ENCODE results near the gene GRIK3. TPM values are rescaled to one million over a fixed set of nuclear protein-coding genes. Genes with fewer than 3 reads are reported as not detected.

GRIK3 gene
- total and polyA plus RNA-seq, 4 donors = 0.03 to 0.08 (median 0.05) TPM; not detected in 1

DNA sequence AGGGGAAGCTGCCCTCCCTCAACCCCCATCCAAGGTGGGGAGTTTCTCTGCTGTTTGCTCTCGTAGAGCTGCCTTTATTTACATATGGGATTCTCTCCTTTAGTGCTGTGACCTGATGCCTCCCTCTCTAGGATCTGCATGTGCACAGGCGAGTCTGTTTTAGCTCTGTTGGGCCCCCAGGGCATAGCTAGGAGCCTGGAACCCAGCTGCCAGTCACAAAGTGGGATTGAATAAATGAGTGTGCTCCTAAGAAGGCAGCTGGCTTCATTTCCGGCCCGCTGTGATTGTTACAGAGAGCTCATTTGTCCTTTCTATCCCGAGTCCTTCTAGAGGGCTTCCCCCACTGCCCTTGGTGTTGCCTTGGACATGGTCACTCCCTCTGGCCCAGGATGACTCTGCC, 176.6 kb downstream of the GRIK3 start:
- no peaks in the 10 kb centered on the region for H3K36me3 ChIP-seq (ENCODE audit: control insufficient read depth in 4 of 4, insufficient read depth in 3 of 4, low read depth in 1 of 4, low read length in 3 of 4)
- 45% methylated on average over 5 of the region's 5 CpGs for WGBS
- no peak for TF ChIP-seq NR2F2 (IDR thresholded peaks at IDR 0.05)
- TF ChIP-seq RXRA (IDR thresholded peaks at IDR 0.05) = no peak
- TF ChIP-seq FOXA2 (IDR thresholded peaks at IDR 0.05) = no peak
- no peak for TF ChIP-seq GABPA (IDR thresholded peaks at IDR 0.05 in 1 of 2, conservative IDR thresholded peaks at IDR 0.05 in 1 of 2)
- no peak for TF ChIP-seq YY1 (IDR thresholded peaks at IDR 0.05)
- TF ChIP-seq TAF1 (conservative IDR thresholded peaks at IDR 0.05) = no peak
- TF ChIP-seq, protein P1, sequence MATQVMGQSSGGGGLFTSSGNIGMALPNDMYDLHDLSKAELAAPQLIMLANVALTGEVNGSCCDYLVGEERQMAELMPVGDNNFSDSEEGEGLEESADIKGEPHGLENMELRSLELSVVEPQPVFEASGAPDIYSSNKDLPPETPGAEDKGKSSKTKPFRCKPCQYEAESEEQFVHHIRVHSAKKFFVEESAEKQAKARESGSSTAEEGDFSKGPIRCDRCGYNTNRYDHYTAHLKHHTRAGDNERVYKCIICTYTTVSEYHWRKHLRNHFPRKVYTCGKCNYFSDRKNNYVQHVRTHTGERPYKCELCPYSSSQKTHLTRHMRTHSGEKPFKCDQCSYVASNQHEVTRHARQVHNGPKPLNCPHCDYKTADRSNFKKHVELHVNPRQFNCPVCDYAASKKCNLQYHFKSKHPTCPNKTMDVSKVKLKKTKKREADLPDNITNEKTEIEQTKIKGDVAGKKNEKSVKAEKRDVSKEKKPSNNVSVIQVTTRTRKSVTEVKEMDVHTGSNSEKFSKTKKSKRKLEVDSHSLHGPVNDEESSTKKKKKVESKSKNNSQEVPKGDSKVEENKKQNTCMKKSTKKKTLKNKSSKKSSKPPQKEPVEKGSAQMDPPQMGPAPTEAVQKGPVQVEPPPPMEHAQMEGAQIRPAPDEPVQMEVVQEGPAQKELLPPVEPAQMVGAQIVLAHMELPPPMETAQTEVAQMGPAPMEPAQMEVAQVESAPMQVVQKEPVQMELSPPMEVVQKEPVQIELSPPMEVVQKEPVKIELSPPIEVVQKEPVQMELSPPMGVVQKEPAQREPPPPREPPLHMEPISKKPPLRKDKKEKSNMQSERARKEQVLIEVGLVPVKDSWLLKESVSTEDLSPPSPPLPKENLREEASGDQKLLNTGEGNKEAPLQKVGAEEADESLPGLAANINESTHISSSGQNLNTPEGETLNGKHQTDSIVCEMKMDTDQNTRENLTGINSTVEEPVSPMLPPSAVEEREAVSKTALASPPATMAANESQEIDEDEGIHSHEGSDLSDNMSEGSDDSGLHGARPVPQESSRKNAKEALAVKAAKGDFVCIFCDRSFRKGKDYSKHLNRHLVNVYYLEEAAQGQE (IDR thresholded peaks at IDR 0.05) = no peak
- no peak for TF ChIP-seq RAD21 (IDR thresholded peaks at IDR 0.05)
- TF ChIP-seq HNF4A (conservative IDR thresholded peaks at IDR 0.05) = no peak
- TF ChIP-seq, protein P2, sequence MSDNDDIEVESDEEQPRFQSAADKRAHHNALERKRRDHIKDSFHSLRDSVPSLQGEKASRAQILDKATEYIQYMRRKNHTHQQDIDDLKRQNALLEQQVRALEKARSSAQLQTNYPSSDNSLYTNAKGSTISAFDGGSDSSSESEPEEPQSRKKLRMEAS (IDR thresholded peaks at IDR 0.05) = no peak
- TF ChIP-seq, protein P3, sequence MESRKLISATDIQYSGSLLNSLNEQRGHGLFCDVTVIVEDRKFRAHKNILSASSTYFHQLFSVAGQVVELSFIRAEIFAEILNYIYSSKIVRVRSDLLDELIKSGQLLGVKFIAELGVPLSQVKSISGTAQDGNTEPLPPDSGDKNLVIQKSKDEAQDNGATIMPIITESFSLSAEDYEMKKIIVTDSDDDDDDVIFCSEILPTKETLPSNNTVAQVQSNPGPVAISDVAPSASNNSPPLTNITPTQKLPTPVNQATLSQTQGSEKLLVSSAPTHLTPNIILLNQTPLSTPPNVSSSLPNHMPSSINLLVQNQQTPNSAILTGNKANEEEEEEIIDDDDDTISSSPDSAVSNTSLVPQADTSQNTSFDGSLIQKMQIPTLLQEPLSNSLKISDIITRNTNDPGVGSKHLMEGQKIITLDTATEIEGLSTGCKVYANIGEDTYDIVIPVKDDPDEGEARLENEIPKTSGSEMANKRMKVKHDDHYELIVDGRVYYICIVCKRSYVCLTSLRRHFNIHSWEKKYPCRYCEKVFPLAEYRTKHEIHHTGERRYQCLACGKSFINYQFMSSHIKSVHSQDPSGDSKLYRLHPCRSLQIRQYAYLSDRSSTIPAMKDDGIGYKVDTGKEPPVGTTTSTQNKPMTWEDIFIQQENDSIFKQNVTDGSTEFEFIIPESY (IDR thresholded peaks at IDR 0.05) = no peak
- TF ChIP-seq SP1 (IDR thresholded peaks at IDR 0.05) = no peak
- TF ChIP-seq FOXA1 (IDR thresholded peaks at IDR 0.05) = no peak
- TF ChIP-seq EGR1 (IDR thresholded peaks at IDR 0.05; ENCODE audit: low read depth in 2 of 2) = no peak
- TF ChIP-seq, protein P4, sequence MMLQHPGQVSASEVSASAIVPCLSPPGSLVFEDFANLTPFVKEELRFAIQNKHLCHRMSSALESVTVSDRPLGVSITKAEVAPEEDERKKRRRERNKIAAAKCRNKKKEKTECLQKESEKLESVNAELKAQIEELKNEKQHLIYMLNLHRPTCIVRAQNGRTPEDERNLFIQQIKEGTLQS (IDR thresholded peaks at IDR 0.05) = no peak
- no peaks in the 10 kb centered on the region for H3K9me3 ChIP-seq (ENCODE audit: control insufficient read depth in 4 of 4, low read length in 3 of 4)
- H3K27me3 ChIP-seq (ENCODE audit: control insufficient read depth in 4 of 4, insufficient read depth in 4 of 4, low read length in 3 of 4) = peaks cover 0 to 6% (median under 1%) of the 10 kb centered on the region in 4 donors
- no peak for DNase-seq (ENCODE audit: low spot score)
- no peak overlapping the region for H3K9ac ChIP-seq (ENCODE audit: low read depth in 1 of 2, low read length in 2 of 2)
- H3K4me3 ChIP-seq (ENCODE audit: low read depth in 1 of 3, low read length in 3 of 3) = no peak overlapping the region
- no peaks in the 10 kb centered on the region for H3K4me1 ChIP-seq (ENCODE audit: control insufficient read depth in 4 of 4, insufficient read depth in 4 of 4, low read length in 3 of 4)
- H3K27ac ChIP-seq (ENCODE audit: low read depth in 1 of 2, low read length in 2 of 2) = no peak overlapping the region

DNA sequence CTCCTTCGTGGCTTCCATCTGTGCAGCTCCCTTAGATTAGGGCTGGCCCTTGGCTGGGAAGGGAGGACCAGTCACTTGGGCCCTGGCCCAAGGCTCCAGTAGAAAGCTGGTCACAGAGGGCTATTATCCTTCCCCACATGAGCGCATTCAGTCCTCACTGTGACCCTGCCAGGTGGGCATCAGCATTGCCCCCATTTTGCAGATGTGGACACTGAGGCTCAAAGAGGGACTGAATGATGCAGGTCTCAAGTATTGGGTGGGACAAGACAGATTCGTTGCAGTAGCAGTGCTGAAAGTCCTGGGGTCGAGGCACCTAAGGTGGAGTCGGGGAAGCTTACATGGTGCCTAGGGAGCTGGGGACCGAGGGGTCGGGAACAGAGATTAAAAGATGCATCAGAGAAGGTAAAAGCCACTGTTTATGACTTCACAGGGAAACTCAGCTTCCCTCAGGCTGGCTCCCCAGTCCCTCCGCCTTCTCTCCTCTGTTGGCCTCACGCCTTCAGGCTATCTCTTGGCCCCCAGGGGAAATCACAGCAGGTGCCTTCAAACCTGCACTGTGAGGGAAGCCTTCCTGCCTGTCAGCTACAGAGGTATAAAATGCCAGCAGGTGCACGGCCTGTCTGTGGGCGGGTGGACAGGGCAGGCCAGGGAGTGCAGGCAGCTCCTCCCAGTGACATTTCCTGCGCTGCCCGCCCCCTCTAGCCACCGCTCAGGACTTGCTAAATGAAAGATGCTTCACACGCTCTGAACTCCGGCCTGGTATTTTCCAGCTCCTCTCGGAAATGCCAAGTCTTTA, 178.4 kb downstream of the GRIK3 start:
- no peaks in the 10 kb centered on the region for H3K9me3 ChIP-seq (ENCODE audit: control insufficient read depth in 4 of 4, low read length in 3 of 4)
- H3K9ac ChIP-seq (ENCODE audit: low read depth in 1 of 2, low read length in 2 of 2) = no peak overlapping the region
- WGBS = 54% methylated on average over 17 of the region's 17 CpGs
- H3K27me3 ChIP-seq (ENCODE audit: control insufficient read depth in 4 of 4, insufficient read depth in 4 of 4, low read length in 3 of 4) = peaks cover 0 to 7% (median 0%) of the 10 kb centered on the region in 4 donors
- no peak overlapping the region for H3K4me3 ChIP-seq (ENCODE audit: low read depth in 1 of 3, low read length in 3 of 3)
- no peaks in the 10 kb centered on the region for H3K36me3 ChIP-seq (ENCODE audit: control insufficient read depth in 4 of 4, insufficient read depth in 3 of 4, low read depth in 1 of 4, low read length in 3 of 4)
- no peak for DNase-seq (ENCODE audit: low spot score)
- no peak overlapping the region for H3K27ac ChIP-seq (ENCODE audit: low read depth in 1 of 2, low read length in 2 of 2)
- TF ChIP-seq, protein P4 (IDR thresholded peaks at IDR 0.05) = no peak
- TF ChIP-seq, protein P3 (IDR thresholded peaks at IDR 0.05) = no peak
- TF ChIP-seq NR2F2 (IDR thresholded peaks at IDR 0.05) = no peak
- TF ChIP-seq HNF4G (IDR thresholded peaks at IDR 0.05) = no peak
- no peak for TF ChIP-seq GABPA (IDR thresholded peaks at IDR 0.05 in 1 of 2, conservative IDR thresholded peaks at IDR 0.05 in 1 of 2)
- no peak for TF ChIP-seq EGR1 (IDR thresholded peaks at IDR 0.05; ENCODE audit: low read depth in 2 of 2)
- TF ChIP-seq FOXA1 (IDR thresholded peaks at IDR 0.05) = no peak
- TF ChIP-seq FOXA2 (IDR thresholded peaks at IDR 0.05) = no peak
- no peaks in the 10 kb centered on the region for H3K4me1 ChIP-seq (ENCODE audit: control insufficient read depth in 4 of 4, insufficient read depth in 4 of 4, low read length in 3 of 4)

Data from liver (tissue), 9 donors.